Activated CD4-positive, CD25-positive, alpha-beta regulatory T cell (primary cell): ENCODE data around the gene LSM4.

ENCODE experiments used
- DNase-seq, 4 experiments: peaks; one replicate each; lab custom pipeline; 2025; lab: John Stamatoyannopoulos, UW

Gene LSM4

DNA sequence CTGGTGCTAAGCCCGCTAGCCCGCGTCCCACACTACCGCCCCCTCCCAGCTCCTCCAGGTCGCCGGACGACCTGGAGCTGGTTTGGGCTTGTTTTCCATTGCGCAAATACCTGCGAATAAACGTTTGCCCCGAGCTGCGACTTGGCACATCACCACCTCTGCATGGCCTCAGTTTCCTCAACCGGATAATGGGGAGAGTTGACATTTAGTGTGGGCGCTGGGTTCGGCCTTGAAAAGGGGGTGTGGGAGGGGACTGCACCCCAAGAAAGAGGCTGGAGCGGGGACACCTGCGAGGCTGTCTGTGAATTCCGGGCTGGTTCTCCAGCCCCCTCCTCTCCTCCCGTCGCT lies 30.4 kb downstream of the LSM4 start:
- DNase-seq = no peak

DNA sequence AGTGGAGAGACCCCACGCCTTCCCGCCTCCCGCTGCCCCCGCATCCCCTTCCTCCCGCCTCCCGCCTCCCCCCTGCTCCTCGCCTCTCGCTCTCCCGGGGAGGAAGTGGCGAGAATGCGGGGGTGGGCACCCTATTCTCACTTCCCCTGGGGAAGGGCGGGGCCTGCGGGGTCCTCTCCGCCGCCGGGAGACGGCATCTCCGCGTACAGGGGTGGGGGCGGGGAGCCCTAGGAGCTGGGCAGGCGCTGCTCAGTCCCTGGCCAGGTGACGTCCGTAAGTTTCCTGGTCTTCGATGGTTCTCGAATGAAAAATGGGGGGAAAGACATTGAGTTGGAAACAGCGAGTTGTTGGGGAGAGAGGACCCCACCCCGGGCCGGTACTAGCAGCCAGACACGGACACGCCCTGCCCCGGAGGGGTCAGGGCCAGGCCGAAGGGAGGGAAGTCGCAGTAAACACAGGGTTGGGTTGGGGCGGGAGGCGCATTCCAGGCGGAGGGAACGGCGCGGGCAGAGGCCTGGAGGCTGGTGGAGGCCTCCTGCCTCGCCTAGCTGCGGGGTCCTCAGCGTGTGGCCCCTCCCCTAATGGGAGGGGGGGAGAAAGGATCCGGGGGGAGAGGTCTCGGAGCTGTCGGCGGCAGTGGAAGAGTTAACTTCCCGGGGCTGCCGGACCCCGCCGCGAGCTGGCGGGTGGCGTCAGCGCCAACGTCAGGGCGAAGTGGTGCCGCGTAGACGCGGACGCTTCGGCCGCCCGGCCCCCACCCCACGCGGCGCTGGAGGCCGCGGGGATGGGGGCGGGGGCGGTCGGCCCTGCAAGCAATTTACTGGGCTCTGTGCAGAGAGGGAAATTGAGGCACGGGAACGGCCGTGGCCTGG lies 31.1 kb downstream of the LSM4 start:
- DNase-seq = peak; percentile 38 to 60 (median 50)

DNA sequence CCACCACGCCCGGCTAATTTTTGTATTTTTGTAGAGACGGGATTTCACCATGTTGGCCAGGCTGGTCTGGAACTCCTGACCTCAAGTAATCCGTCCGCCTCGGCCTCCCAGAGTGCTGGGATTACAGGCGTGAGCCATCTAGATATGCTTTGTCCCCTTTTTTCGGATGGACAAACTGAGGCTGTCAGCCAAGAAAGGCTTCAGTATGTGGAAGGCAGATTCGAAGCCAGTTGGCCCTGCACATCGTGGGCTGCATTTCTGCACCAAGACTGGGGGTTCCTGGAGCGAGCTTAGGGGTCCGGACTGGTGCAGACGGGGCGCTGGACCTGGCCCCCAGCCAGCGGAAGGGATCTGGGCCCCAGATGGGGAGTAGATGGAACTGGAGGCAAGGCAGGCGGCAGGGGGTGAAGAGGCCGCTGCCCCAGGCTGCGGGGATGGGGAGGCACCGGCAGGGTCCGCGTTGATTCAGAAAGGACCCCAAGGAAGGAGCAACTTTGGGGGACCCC lies 31.8 kb downstream of the LSM4 start:
- no peak for DNase-seq

DNA sequence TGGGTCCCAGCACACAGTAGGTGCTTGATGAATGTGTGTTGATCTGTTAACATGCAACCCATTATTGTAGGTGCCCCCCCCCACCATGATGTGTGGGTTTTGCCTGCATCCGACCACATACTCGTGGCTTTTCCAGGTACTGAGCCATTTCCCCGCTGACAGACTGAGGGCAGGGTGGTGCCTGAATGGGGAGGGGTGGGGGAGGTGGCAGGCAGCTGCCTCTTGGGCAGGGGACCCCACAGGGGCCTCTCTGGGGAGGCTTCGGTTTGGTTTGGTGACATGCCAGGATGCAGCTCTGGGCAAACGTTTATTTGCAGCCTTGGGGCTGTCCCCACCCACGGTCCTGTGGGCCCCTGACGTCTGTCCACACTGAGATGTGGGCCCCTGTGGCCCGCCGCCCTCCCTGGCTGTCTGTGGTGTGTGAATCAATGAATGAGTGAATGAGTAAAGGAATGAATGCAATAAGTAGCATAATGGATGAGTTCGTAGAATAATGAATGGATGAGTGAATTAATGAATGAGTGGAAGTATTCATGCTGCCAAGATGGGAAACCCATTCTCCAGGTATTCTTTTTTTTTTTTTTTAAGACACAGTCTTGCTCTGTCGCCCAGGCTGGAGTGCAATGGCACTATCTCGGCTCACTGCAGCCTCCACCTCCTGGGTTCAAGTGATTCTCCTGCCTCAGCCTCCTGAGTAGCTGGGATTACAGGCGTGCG lies 32.4 kb downstream of the LSM4 start:
- DNase-seq = peak; percentile 66 to 77 (median 69)

DNA sequence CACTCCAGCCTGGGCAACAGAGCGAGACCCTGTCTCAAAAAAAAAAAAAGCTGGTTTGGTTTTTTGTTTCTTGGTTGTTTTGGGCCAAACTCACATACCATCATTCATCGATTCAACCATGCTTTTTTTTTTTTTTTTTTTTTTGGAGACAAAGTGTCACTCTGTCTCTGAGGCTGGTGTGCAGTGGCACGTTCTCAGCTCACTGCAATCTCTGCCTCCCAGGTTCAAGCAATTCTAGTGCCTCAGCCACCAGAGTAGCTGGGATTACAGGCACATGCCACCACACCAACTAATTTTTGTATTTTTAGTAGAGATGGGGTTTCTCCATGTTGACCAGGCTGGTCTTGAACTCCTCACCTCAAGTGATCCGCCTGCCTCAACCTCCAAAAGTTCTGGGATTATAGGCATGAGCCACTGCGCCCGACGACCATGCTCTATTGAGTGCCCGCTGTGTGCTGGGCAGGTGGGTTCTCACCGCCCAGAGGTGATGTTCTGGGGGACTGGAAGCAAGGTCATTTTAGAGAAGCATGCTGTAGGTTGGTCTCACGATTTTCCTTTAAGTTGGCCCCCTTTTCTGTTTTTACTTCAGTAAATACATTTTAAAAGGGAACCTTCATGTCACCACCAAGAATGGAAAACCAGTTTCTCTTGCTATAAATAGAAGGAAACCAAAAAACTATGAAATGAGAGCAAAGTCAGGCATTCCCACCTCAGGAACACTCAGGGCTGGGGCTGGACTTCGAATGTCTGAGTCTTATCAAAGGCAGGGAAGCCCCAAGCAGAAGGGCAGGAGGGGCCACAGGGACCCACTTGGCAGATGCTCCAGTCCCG lies 33.2 kb downstream of the LSM4 start:
- no peak for DNase-seq

DNA sequence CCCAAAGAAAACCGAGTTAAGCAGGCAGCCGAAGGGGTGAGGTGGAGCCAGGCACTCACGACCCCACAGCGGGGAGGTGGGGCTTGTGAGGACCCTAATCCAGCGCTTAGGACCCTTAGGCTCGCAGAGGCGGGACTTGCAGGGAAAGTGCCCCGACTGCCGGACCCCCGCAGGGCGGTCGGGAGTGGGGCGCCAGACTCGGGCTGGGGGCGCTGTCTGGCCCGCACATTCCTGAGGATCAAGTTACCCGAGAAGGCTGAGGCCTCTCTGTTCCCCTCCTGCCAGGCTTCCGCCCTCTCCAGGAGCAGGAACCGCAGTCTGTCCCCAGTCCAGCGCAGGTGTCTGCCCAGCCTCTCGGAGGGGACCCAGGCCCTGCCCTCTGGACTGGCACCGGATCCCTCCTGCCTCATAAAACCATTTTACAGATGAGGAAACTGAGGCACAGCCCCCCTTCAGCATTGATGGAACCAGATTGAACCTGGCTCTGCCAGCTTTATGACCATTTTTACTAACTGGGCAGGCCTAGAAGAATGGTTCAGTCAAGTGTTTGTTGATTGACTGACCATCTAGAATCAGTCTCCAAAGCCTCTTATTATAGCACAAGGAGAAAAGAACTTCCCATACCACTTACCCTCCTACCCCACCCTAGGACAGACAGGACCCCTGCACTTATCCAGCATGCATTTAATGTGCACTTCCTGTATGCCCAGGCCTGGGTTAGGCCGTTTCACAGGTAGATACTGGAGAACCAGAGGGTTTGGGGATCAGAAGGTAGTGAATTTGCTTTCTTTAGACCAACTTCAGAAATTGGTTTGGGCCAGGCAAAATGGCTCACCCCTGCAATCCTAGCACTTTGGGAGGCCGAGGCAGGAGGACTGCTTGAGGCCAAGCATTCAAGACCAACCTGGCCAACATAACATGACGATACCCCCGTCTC lies 34.8 kb downstream of the LSM4 start:
- DNase-seq = no peak

DNA sequence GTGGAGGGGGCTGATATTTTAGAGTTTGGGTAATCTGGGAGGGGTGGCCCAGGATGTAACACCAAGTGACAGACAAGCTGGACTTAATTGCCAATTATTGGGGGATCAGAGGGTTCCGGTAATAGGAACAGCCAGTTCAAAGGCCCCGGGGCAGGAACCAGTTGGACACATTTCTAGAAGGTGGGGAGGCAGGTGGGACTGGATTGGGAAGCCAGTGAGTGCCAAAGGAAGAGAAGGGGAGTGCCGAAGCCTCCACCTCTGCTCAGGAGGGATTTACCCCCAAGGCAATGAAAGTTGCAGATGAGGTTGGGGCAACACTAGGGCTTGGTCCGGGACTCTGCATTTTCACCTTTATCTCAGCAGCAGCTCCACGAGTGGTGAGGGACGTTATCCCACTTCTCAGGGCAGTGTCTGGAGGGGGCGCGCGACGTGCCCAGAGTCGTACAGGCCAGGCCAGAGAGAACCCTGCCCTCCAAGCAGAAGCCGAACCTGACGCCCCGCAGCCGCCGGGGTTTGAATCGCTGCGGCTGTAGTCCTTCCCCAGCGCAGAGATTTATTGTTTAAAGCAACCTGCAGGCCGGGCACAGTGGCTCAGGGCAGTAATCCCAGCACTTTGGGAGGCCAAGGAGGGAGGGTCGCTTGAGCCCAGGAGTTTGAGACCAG lies 35.8 kb downstream of the LSM4 start:
- DNase-seq = no peak

DNA sequence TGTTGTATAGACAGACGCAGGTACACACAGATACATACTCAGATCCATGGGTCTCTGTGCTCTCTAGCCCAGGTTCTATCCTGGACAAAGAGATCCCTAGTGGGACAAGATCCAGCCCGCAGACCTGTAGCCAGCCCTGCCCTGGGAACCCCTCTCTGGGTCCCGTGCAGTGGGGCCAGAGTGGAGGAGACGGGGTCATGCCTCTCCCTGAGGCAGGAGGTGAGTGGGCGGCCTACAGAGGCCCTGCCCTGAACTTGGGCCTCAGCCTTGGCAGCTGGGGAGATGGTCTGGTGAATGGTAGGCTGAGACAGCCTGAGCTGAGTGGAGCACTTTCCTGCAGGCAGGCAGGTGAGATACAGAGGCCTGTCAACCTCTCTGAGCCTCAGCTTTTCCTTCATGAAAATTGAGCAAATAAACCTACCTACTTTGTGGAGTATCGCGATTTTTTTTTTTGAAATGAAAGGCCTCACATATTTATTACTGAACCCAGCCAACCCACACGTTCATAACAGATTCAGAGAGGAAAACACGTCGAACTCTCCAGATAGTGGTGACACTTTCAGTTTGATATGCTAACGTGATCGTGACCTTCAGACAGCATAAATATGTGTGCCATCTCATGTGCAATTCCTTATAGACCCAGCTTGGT lies 38.0 kb downstream of the LSM4 start:
- no peak for DNase-seq

DNA sequence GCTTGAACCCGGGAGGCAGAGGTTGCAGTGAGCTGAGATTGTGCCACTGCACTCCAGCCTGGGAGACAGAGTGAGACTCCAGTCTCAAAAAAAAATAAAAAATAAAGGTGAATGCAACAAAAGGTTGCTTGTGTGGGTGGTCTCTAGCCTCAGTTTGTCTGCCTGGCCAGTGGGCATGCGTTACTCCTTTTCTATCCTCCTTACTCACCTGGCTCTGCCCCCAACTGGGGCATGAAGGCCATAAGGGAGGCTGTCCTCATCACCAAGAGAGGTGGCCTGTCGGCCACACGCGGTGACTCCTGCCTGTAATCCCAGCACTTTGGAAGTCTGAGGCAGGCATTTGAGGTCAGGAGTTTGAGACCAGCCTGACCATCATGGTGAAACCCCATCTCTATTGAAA lies 39.5 kb downstream of the LSM4 start:
- DNase-seq = no peak

DNA sequence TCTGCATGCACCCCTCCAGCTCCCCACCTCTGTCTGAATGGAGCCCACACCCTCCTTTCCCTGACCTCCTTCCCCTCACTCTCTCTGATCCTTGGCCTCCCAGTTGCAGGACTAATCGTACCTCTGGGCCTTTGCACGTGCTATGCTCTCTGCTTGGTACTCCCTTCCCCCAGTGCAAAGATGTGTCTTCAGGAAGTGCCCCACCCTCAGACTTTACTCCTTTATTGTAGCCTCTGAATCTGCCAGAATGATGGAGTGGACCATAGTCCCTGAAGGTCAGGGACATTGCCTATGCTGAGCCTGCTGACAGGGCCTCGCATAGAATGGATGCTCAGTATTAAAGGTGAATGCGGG lies 40.1 kb downstream of the LSM4 start:
- no peak for DNase-seq

DNA sequence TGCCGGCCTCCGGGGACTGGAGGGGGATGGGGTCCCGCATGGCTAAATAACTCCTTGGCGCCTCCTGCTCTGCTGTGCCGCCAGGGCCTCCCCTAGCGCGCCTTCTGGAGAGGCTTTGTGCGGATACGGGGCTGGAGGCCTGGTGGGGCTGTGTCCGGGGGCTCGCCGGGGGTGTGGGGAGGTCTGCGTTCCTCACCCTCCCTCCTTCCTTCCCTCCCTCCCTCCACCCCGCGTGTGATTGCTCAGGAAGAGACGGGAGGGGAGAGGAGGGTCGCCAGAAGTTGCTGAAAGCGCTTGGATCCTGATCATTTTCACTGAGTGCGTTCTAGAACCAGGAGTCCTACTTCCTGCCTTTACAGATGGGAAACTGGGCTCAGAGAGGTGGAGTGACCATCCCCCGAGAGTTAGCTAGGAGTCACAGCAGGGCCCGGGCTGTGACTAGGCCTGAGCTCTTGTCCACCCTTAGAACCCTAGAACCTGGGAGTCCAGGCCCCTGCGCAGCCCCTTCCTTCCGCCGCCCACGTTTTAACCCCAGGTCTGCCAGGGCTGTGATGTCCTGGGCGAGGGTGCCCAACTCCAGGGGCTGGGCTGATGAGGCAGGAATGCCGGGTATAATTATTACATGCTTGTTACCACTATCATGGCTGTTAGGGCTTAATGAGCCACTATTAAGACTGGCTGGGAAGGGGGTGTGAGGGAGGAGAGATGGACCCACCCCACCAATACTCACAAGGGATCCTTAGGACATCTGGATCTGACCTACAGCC lies 40.7 kb downstream of the LSM4 start:
- DNase-seq = peak in 1 of 4 experiments; percentile 18

DNA sequence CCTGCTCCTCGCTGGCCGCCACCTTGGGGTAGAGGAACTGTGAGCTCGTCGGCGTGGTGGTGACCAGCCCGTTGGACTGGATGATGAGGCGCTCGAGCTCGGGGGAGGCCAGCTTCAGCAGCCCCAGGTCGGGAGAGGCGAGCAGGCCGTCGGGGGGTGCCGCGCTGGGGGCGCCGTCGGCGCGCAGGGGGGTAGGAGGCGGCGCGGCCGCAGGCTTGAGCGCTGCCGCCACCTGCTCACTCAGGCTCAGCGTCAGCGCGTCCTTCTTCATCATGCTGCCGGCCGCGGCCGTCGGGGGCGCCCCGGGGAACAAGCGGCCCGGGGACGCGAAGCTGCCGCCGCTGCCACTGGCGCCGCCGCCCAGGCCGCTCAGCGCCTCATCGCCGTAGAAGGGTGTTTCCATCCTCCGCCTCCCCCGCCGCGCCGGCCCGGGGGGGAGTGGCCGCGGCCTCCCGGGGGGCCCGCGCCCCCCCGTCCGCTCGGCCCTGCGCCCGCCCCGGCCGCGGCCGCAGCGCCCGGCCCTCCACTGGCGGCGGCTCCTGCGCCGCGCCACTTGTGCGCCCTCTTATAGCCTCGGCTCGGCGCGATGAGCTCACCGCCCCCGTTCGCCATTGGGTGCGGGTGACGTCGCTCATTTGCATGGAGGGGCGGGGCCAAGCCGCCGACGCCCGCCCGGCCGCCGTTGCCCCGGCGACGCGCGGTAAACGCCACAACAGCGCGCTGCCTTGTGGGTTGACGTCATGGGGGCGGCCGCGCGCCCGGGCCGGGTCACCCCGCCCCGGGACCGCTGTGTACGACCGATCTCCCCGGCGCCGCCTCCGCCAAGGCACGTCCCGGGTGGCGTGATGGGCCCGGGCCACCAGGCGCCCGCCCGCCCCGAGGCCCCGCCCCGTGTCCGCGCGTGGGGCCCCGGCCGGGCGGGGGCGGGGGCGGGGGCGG lies 41.5 kb downstream of the LSM4 start, which contains the start of gene JUND:
Gene JUND, minus strand, starts transcription at position 541 of the 939 bp plus-strand sequence. Its CDS starts 138 bp downstream, at position 403.
- peak; percentile 86 to 97 (median 95) for DNase-seq

DNA sequence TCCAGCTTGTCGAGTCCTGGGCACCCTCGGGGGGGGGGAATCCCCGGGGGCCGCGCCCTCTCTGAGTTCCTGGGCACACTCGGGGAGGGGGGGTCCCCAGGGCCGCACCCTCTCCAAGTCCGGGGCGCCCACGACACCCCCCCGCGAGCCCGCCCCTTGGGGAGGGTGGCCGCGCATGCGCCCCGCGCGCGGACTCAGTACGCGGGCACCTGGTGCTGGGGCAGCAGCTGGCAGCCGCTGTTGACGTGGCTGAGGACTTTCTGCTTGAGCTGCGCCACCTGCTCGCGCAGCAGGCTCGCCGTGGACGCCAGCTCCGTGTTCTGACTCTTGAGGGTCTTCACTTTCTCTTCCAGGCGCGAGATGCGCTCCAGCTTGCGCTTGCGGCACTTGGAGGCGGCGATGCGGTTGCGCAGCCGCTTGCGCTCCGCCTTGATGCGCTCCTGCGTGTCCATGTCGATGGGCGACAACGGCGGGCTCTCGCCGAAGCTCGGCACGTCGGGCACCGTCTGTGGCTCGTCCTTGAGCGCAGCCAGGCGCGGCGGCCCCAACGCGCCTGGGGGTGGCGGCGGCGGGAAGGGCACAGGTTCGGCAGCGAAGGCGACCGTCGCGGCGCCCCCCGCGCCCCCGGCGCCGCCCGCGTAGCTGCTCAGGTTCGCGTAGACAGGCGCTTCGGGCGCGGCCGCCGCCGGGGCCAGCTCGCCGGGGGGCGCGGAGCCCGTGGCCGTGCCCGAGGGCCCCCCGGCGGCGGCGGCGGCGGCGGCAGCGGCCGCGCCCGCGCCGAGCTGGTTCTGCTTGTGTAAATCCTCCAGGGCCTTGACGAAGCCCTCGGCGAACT lies 42.4 kb downstream of the LSM4 start:
- peak; percentile 56 to 81 (median 68) for DNase-seq

DNA sequence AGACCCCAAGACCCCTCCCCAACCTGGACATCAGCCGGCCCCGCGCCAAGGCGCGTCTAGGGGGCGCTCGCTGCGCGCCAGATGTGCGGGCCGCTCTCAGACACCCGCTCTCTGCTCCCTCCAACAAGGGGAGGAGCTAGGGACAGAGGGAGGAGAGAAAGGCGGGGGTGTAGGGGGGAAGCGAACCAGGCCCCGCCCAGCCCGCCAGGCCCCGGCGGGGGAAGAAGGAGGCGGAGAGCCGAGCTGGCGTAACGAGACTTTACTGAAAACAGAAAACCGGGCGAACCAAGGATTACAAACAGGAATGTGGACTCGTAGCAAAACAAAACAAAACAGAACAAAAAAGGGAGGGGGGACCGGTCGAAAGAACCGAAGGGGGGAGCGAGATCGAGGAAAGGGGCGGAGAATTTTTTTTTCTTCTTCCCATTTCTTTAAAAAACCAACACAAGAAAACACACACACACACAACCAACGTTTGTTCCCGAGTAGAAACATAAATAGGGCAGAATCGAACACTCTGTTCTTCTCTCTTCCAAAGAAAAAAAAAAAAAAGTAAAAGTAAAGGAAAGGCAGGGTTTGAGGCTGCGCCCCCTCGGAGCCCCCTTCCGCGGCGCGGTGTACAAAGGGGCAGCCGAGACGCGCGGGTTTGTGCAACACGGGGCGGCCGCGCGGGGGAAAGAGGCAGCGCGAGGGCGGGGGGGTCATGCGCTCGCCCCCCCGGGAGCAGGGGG lies 43.2 kb downstream of the LSM4 start:
- peak; percentile 70 to 86 (median 79) for DNase-seq

DNA sequence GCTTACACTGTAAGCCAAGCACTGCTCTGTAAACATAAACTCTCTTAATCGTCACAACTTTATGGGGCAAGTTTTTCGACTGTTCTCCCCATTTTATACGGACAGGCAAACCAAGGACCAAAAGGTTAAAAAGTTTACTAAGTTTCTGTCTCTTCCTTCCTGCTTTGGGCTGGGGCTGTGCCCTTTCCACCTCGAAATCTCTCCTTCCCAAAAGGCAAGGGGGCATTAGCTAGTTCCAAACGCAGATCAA lies 43.7 kb downstream of the LSM4 start:
- DNase-seq = no peak

DNA sequence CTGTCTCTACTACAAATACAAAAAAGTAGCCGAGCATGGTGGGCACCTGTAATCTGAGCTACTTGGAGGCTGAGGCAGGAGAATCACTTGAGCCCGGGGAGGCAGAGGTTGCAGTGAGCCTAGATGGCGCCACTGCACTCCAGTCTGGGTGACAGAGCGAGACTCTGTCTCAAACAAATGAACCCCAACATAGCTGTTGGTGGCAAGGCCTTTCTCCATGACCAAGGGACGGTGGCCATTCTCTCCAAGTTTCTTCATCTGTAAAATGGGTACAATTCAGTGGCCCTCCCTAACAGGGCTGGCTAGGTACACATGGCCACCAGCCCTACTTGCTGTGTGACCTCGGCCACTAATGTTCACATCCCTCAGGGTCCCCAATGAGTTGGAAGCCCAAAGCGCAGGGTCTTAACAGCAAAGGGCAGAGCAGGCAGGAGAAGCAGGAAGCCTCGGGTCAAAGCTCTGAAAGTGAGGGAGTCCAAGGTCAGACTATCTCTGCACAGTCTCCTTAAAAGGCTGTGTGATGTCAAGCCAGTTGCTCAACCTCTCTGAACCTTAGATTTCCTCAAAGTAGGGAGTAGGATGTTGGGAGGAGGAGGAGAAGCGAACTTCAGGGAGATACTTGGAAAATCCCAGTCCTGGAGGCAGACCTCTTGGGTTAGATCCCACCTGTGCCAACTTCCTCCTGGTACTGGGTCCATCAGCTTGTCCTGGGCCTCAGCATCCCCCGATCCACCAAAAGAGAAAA lies 44.2 kb downstream of the LSM4 start:
- peak in 1 of 4 experiments; percentile 17 for DNase-seq
